HepG2 (cell line): Measurements from ENCODE around the gene LARP1. TPM values are rescaled to one million over a fixed set of nuclear protein-coding genes. Genes with fewer than 3 reads are reported as not detected.

Experiments
- ELF4 ChIP-seq: sonication (generic); formaldehyde crosslinking; IDR thresholded peaks from 2 replicates; pipeline ENCODE4 v1.5.0; 2020; ENCODE audit warnings: missing genetic modification reagents, mild to moderate bottlenecking, moderate library complexity, borderline replicate concordance
- MBNL3 ChIP-seq: fragments of 250-450 bp; sonication (Bioruptor Pico); conservative IDR thresholded peaks from 2 replicates; pipeline ENCODE4 v1.8.0; 2022; ENCODE audit warnings: mild to moderate bottlenecking, inconsistent platforms
- NFIC ChIP-seq: IDR thresholded peaks from 2 replicates; pipeline ENCODE4 v1.6.1; 2012; ENCODE audit warnings: mild to moderate bottlenecking, low read length, inconsistent platforms
- PCBP1 ChIP-seq: fragments of 200-400 bp; formaldehyde crosslinking; IDR thresholded peaks from 2 replicates; pipeline ENCODE4 v1.6.1; 2017; ENCODE audit warnings: mild to moderate bottlenecking, low read depth, low read length, borderline replicate concordance
- PRMT3 ChIP-seq: sonication (generic); formaldehyde crosslinking; IDR thresholded peaks from 2 replicates; pipeline ENCODE4 v1.8.1; 2022; ENCODE audit warnings: low read depth, mild to moderate bottlenecking, moderate library complexity, missing genetic modification reagents, borderline replicate concordance
- PTBP1 ChIP-seq: fragments of 200-400 bp; formaldehyde crosslinking; IDR thresholded peaks from 2 replicates; pipeline ENCODE4 v1.6.1; 2018; ENCODE audit warnings: low read length, low read depth; ENCODE audit not compliant: poor library complexity, severe bottlenecking
- REL ChIP-seq: sonication (generic); formaldehyde crosslinking; conservative IDR thresholded peaks from 2 replicates; pipeline ENCODE4 v1.8.0; 2022; ENCODE audit warnings: mild to moderate bottlenecking, missing genetic modification reagents, moderate library complexity
- SOX5 ChIP-seq: IDR thresholded peaks from 2 replicates; pipeline ENCODE4 v1.6.1; 2016; ENCODE audit warnings: borderline replicate concordance
- U2AF1 ChIP-seq: fragments of 200-400 bp; formaldehyde crosslinking; optimal IDR thresholded peaks from 2 replicates; pipeline ENCODE3; 2017; ENCODE audit warnings: mild to moderate bottlenecking, low read depth, low read length
- ZEB1 ChIP-seq: IDR thresholded peaks from 2 replicates; pipeline ENCODE4 v1.6.1; 2012; ENCODE audit warnings: mild to moderate bottlenecking, low read depth, inconsistent platforms; ENCODE audit not compliant: insufficient replicate concordance
- ZIK1 ChIP-seq: sonication (generic); formaldehyde crosslinking; IDR thresholded peaks from 2 replicates; pipeline ENCODE4 v1.5.0; 2020; ENCODE audit warnings: mild to moderate bottlenecking, low read depth, missing genetic modification reagents, borderline replicate concordance
- ZKSCAN5 ChIP-seq: sonication (generic); formaldehyde crosslinking; IDR thresholded peaks from 2 replicates; pipeline ENCODE4 v1.5.1; 2020; ENCODE audit warnings: mild to moderate bottlenecking, missing genetic modification reagents
- ZNF362 ChIP-seq: sonication (generic); formaldehyde crosslinking; IDR thresholded peaks from 2 replicates; pipeline ENCODE4 v1.4.0; 2020; ENCODE audit warnings: missing genetic modification reagents, mild to moderate bottlenecking, borderline replicate concordance
- ZNF740 ChIP-seq: sonication (generic); formaldehyde crosslinking; IDR thresholded peaks from 2 replicates; pipeline ENCODE4 v1.4.0; 2020; ENCODE audit warnings: missing genetic modification reagents
- ZNF766 ChIP-seq: sonication (generic); formaldehyde crosslinking; IDR thresholded peaks from 2 replicates; pipeline ENCODE4 v1.5.0; 2020; ENCODE audit warnings: missing genetic modification reagents, borderline replicate concordance
- polyA plus RNA-seq, 8 experiments: library from polyadenylated mRNA; depleted of rRNA in 3 of 8; stranded (reverse) in 7 of 8; unstranded in 1 of 8; fragments of >200 nt; fragmentation: Illumina TruSeq in 4 of 8; extraction: Trizol in 4 of 8; gene quantifications; 2 replicates each; pipeline versions ENCODE4 v1.2.1 to v1.2.3, GENCODE V29; 2011 to 2016; ENCODE audit warnings: low read depth in 4 of 8, missing spikeins in 1 of 8, mixed read lengths in 1 of 8; ENCODE audit not compliant: insufficient read depth in 1 of 8
- total RNA-seq, 5 experiments: library from RNA; depleted of rRNA; stranded (reverse); fragments of >200 nt; fragmentation: Illumina TruSeq; extraction: Trizol; gene quantifications; 2 replicates each; pipeline ENCODE4 v1.2.3, GENCODE V29; 2016; ENCODE audit warnings: low read depth in 1 of 5
- TF ChIP-seq, protein P1 (sequence below): sonication (generic); formaldehyde crosslinking; IDR thresholded peaks from 2 replicates; pipeline ENCODE4 v1.4.0; 2020; ENCODE audit warnings: missing genetic modification reagents; ENCODE audit errors: not compliant biosample characterization
- TF ChIP-seq, protein P2 (sequence below): sonication (generic); formaldehyde crosslinking; IDR thresholded peaks from 2 replicates; pipeline ENCODE4 v1.4.0; 2020; ENCODE audit warnings: missing genetic modification reagents
- TF ChIP-seq, protein P3 (sequence below): sonication (generic); formaldehyde crosslinking; IDR thresholded peaks from 2 replicates; pipeline ENCODE4 v1.5.0; 2020; ENCODE audit warnings: mild to moderate bottlenecking, low read depth, missing genetic modification reagents, borderline replicate concordance
- TF ChIP-seq, protein P4 (sequence below): sonication (generic); formaldehyde crosslinking; IDR thresholded peaks from 2 replicates; pipeline ENCODE4 v1.8.1; 2023; ENCODE audit warnings: mild to moderate bottlenecking, inconsistent platforms, moderate library complexity, missing genetic modification reagents, borderline replicate concordance

The LARP1 gene
- total and polyA plus RNA-seq, 2 of the 13 experiments (the other 11 are each of a cell fraction or from before 2014, with no cell fraction given): 45.2 to 61.4 TPM

DNA sequence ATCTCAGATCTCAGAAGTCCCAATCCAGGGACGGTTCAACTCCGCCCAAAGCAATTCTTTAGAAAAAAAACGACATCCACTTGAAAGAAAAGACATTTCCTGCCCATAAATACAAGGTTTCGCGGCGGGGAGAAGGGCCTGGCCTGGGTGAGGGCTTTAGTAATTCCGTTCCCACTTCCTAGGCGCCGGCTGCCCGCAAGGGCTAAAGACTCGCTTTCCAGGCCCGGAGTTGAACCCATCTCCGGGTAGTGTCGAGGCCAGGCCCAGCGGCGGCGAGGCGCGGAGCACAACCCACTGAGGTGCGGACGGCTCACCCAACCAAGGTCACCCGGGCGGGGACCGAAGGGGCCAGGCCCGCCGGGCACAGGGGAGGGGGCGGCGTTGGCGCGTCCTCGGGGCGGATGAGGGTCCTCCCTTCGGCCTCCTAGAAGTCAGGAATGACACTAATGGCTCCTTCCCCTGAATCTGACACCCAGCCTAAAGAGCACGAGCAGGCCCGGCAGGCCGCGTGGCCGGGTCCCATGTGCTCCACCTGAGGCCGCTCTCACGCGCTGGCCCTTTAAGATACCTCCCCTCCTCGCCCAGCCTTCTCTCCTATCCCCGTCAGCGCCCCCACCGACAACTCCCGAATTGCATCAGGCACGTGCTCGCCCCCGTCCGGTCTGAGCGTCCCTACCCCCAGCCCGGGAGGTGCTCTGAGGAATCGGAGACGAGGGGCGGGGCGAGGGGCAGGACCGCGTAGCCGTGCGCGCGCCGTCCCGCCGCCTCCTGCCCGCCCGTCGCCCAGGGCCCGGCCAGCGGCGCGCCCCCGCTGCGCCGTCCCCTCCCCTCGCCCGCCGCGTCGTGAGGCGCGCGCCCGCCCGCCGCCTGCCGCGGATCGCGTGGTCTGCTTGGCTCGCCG is 467 bp upstream of the LARP1 start (continued):
- TF ChIP-seq, protein P1, sequence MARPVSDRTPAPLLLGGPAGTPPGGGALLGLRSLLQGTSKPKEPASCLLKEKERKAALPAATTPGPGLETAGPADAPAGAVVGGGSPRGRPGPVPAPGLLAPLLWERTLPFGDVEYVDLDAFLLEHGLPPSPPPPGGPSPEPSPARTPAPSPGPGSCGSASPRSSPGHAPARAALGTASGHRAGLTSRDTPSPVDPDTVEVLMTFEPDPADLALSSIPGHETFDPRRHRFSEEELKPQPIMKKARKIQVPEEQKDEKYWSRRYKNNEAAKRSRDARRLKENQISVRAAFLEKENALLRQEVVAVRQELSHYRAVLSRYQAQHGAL (CRISPR knock-in tag): no peak
- TF ChIP-seq, protein P2, sequence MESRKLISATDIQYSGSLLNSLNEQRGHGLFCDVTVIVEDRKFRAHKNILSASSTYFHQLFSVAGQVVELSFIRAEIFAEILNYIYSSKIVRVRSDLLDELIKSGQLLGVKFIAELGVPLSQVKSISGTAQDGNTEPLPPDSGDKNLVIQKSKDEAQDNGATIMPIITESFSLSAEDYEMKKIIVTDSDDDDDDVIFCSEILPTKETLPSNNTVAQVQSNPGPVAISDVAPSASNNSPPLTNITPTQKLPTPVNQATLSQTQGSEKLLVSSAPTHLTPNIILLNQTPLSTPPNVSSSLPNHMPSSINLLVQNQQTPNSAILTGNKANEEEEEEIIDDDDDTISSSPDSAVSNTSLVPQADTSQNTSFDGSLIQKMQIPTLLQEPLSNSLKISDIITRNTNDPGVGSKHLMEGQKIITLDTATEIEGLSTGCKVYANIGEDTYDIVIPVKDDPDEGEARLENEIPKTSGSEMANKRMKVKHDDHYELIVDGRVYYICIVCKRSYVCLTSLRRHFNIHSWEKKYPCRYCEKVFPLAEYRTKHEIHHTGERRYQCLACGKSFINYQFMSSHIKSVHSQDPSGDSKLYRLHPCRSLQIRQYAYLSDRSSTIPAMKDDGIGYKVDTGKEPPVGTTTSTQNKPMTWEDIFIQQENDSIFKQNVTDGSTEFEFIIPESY: no peak; the same call in none of the 2 replicates
- TF ChIP-seq SOX5 (CRISPR knock-in tag) (peak; percentile 86), ZIK1 (no peak), NFIC (no peak), PRMT3 (CRISPR knock-in tag) (no peak; the same call in 1 of the 2 replicates), ZNF766 (CRISPR knock-in tag) (no peak), MBNL3 (CRISPR knock-in tag) (no peak), U2AF1 (no peak), PTBP1 (no peak), ZEB1 (no peak), REL (CRISPR knock-in tag) (0 out of 2 replicates have a peak, but pooled peaks have one; percentile 39), ZKSCAN5 (CRISPR knock-in tag) (no peak), ELF4 (CRISPR knock-in tag) (no peak), PCBP1 (peak; percentile 37; the same call in 1 of the 2 replicates), ZNF740 (peak; percentile 59; the same call in 1 of the 2 replicates), ZNF362 (0 out of 2 replicates have a peak, but pooled peaks have one; percentile 20)
- TF ChIP-seq, protein P3, sequence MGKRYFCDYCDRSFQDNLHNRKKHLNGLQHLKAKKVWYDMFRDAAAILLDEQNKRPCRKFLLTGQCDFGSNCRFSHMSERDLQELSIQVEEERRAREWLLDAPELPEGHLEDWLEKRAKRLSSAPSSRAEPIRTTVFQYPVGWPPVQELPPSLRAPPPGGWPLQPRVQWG: no peak
- TF ChIP-seq, protein P4, sequence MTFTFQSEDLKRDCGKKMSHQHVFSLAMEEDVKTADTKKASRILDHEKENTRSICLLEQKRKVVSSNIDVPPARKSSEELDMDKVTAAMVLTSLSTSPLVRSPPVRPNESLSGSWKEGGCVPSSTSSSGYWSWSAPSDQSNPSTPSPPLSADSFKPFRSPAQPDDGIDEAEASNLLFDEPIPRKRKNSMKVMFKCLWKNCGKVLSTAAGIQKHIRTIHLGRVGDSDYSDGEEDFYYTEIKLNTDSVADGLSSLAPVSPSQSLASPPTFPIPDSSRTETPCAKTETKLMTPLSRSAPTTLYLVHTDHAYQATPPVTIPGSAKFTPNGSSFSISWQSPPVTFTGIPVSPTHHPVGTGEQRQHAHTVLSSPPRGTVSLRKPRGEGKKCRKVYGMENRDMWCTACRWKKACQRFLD (CRISPR knock-in tag): no peak
